MG63 (cell line): ENCODE results near the gene HDDC2. TPM values are rescaled to one million over a fixed set of nuclear protein-coding genes. Genes with fewer than 3 reads are reported as not detected.
A peak's percentile ranks its signal among the peaks of the same experiment; 100 is the strongest.
"Not testable (repeated sequence)": the region's sequence is repeated elsewhere in the genome, so short reads cannot be mapped to it uniquely, and the experiment has no call there.

Experiments used
- DNase-seq: peaks from one replicate; pipeline ENCODE4 v3.0.0-alpha.2; 2020
- H3K27me3 ChIP-seq: fragments of 250-450 bp; sonication (Bioruptor Pico); 2 replicates; pipeline ENCODE4 v1.5.1; 2020; ENCODE audit warnings: mild to moderate bottlenecking, moderate library complexity
- H3K36me3 ChIP-seq: fragments of 250-450 bp; sonication (Bioruptor Pico); 2 replicates; pipeline ENCODE4 v1.5.1; 2020; ENCODE audit warnings: mild to moderate bottlenecking, moderate library complexity
- H3K4me3 ChIP-seq: fragments of 250-450 bp; sonication (Bioruptor Pico); 2 replicates; pipeline ENCODE4 v1.5.1; 2020; ENCODE audit warnings: mild to moderate bottlenecking, moderate library complexity
- H3K9me3 ChIP-seq: fragments of 250-450 bp; sonication (Bioruptor Pico); 2 replicates; pipeline ENCODE4 v1.5.1; 2020; ENCODE audit warnings: mild to moderate bottlenecking, moderate library complexity
- total RNA-seq: library from RNA; depleted of rRNA; stranded (reverse); fragments of >200 nt; shearing (Covaris generic); gene quantifications from 2 replicates; pipeline ENCODE4 v1.2.3, GENCODE V29; 2014; ENCODE audit warnings: low replicate concordance

Gene HDDC2
- total RNA-seq, 1 experiment from 2014 or later = 151 TPM

DNA sequence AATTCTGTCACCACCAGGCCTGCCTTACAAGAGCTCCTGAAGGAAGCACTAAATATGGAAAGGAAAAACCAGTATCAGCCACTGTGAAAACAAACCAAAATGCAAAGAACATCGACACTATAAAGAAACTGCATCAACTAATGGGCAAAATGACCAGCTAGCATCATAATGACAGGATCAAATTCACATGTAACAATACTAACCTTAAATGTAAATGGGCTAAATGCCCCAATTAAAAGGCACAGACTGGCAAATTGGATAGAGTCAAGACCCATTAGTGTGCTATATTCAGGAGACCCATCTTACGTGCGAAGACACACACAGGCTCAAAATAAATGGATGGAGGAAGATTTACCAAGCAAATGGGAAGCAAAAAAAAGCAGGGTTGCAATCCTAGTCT, 19.3 kb downstream of the HDDC2 start:
- not testable (repeated sequence) for DNase-seq, H3K27me3 ChIP-seq, H3K4me3 ChIP-seq
- H3K9me3 ChIP-seq = peaks cover 16% of the 10 kb centered on the region
- peaks cover 89% of the 10 kb centered on the region for H3K36me3 ChIP-seq

- not testable (repeated sequence) for H3K27me3 ChIP-seq, H3K4me3 ChIP-seq, DNase-seq
- Histone ChIP-seq H3K36me3 (peaks cover 89% of the 10 kb centered on the region), H3K9me3 (peaks cover 15% of the 10 kb centered on the region)
Observed at GRCh38 chr6:125280370-125281035, 21.3 kb downstream of the HDDC2 start.

DNA sequence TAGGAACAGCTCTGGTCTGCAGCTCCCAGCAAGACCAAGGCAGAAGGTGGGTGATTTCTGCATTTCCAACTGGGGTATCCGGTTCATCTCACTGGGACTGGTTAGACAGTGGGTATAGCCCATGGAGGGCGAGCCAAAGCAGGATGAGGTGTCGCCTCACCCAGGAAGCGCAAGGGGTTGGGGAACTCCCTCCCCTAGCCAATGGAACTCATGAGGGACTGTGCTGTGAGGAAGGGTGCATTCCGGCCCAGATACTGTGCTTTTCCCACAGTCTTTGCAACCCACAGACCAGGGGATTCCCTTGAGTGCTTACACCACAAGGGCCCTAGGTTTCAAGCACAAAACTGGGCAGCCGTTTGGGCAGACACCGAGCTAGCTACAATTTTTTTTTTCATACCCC, 21.8 kb downstream of the HDDC2 start:
- no peaks in the 10 kb centered on the region for H3K27me3 ChIP-seq
- H3K9me3 ChIP-seq = peaks cover 12% of the 10 kb centered on the region
- peaks cover 90% of the 10 kb centered on the region for H3K36me3 ChIP-seq
- H3K4me3 ChIP-seq = no peak overlapping the region
- no peak for DNase-seq

DNA sequence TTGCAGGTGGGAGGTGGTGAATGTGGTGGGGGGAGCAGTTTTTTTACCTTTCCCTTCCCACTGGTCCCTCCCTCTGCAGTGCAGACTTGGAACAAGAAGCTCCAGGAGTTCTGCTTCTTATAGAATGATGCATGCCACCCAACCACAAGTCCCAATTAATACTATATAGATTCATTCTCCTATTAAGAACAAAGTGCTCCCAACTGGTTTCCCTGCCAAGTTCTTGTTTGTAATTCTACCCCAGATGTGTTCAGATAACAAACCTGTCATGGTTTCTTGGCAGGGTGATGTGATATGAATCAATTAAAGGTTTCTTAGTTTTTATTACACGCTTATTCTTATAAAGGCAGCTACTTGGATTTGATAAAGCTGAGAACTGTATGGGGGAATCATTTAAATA, 23.9 kb downstream of the HDDC2 start:
- Histone ChIP-seq H3K4me3 (no peak overlapping the region), H3K36me3 (peaks cover 93% of the 10 kb centered on the region), H3K27me3 (no peaks in the 10 kb centered on the region), H3K9me3 (peaks cover 4% of the 10 kb centered on the region; the same call in 1 of the 2 replicates)
- no peak for DNase-seq

DNA sequence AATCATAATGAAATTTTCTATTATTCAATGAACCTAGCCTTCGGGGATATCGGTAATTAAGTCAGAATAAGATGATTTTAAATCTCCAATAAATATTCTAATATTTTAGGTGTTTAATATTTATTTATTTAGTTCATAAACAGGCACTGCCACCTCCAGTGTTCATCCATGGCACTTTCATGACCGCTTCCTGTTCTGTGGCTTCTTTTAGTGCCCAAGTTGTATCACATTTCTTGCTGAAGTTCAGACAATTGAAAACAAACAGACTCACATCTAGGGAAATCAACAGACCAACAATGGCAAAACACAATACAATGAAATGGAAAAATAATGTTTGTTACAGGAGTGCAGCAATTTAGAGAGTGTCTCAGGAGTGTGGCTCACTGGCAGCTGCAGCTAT, 26.0 kb downstream of the HDDC2 start:
- peaks cover 83% of the 10 kb centered on the region for H3K36me3 ChIP-seq
- no peaks in the 10 kb centered on the region; the same call in 1 of the 2 replicates for H3K9me3 ChIP-seq
- no peaks in the 10 kb centered on the region for H3K27me3 ChIP-seq
- DNase-seq = no peak
- no peak overlapping the region for H3K4me3 ChIP-seq

- no peak for DNase-seq
- Histone ChIP-seq H3K9me3 (no peaks in the 10 kb centered on the region; the same call in 1 of the 2 replicates), H3K4me3 (no peak overlapping the region), H3K36me3 (peaks cover 75% of the 10 kb centered on the region), H3K27me3 (no peaks in the 10 kb centered on the region)
Observed at GRCh38 chr6:125274935-125275334, 26.8 kb downstream of the HDDC2 start.

DNA sequence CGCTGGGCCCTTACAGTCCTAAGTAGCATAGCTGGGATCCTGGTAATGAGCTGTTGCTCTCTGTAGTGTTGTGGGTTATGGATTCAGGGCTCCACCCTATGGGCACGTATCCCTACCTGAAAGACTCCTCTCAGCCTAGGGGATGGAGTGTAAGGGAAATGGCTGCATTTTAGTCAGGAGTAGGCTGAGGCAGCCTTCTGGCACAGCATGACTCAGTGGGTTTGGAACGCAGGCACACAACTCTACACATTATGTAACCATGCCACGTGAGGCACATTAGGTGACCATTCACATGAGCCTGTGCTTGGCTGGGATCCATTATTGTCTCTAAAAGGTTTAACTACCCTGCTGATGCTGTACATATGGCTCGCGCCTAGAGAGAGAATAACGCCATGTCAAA, 27.8 kb downstream of the HDDC2 start:
- H3K4me3 ChIP-seq = no peak overlapping the region
- H3K27me3 ChIP-seq = no peaks in the 10 kb centered on the region
- peaks cover 65% of the 10 kb centered on the region for H3K36me3 ChIP-seq
- peak; percentile 23 for DNase-seq
- H3K9me3 ChIP-seq = no peaks in the 10 kb centered on the region; the same call in 1 of the 2 replicates

DNA sequence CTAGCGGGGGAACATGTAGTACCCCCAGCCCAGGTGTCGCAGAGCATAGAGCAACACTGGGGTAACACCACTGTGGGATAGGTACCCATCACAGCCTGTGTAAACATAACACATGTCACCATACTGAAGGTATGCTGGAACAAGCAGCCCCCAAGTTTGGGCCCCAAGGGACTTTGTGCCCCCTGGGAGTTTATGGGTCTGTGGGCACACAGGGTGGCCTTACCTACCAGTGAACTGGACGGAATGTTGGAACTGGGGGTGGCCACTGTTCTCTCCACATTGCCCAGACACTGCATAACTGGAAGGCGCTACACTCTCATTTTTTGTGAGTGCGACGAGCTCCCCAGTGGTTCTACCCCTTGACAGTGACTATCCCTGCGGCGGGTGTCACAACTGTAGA, 28.5 kb downstream of the HDDC2 start:
- no peak for DNase-seq
- Histone ChIP-seq H3K36me3 (peaks cover 59% of the 10 kb centered on the region), H3K4me3 (no peak overlapping the region), H3K27me3 (no peaks in the 10 kb centered on the region), H3K9me3 (no peaks in the 10 kb centered on the region)

DNA sequence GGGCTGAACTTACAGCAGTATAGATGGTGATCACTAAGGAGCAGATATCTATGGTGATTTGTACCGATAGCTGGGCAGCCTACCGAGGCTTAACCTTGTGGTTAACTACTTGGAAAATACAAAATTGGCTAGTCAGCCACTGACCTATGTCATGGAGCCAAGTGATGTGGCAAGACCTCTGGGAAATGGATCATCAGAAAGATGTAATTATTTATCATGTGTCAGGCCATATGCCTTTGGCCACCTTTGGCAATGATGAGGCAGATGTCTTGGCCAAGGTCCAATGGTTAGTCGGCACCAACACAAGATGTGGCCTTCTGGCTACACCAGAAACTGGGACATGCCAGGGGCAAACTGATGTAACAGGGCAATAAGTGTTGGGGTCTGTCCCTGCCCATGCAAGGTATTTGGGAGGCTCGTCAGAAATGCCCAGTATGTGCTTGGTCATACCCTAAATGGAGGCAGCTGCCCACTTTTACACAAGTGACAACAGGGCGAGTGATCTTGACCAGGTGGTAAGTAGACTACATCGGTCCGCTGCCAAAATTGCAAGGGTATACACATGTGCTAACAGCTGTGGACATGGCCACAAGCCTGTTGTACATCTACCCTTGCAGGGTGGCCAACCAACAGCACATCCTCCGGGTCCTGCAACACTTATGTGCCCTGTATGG, 30.1 kb downstream of the HDDC2 start:
- H3K9me3 ChIP-seq = no peaks in the 10 kb centered on the region
- H3K36me3 ChIP-seq = peaks cover 43% of the 10 kb centered on the region
- no peaks in the 10 kb centered on the region for H3K27me3 ChIP-seq
- peak; percentile 68 for DNase-seq
- no peak overlapping the region for H3K4me3 ChIP-seq

DNA sequence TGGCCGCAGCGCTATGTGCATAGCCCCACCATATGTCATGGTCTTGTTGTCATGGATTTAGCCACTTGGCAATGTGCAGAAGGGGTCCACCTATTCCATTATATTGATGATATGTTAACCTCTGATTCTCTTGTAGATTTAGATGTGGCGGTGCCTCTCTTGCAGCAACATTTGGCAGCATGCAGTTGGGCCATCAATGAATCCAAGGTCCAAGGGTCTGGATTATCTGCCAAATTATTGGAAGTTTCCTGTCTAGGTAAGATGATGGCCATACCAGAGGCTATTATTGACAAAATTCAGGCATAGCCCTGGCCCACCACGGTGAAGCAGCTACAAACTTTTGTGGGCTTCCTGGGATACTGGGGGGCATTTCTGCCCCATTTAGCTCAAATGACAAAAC, 31.4 kb downstream of the HDDC2 start:
- H3K9me3 ChIP-seq = no peaks in the 10 kb centered on the region
- H3K4me3 ChIP-seq = no peak overlapping the region
- no peaks in the 10 kb centered on the region for H3K27me3 ChIP-seq
- peaks cover 35% of the 10 kb centered on the region for H3K36me3 ChIP-seq
- DNase-seq = no peak

- H3K36me3 ChIP-seq = peaks cover 26% of the 10 kb centered on the region
- H3K9me3 ChIP-seq = no peaks in the 10 kb centered on the region
- DNase-seq = no peak
- no peak overlapping the region for H3K4me3 ChIP-seq
- no peaks in the 10 kb centered on the region for H3K27me3 ChIP-seq
Observed at GRCh38 chr6:125269328-125269985, 32.3 kb downstream of the HDDC2 start.

DNA sequence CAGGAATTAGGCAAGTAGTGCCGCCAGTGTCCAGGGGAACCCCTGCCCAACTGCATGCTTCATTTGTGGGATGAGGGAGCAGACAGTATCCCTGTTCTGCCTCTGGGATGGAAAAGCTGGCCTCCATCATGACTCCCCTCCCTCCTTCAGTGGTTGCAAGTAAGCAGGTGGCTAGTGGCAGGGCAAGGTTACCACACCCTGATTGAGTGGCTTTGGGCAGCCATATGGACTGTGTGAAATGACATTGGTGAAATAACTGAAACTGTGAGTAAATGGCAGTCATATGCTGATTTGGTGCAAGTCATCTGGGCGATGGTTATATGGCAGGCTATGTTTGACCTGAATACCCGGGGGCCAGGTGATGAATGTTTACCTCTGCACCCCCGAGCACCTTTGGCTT, 33.0 kb downstream of the HDDC2 start:
- Histone ChIP-seq H3K27me3 (no peaks in the 10 kb centered on the region), H3K4me3 (no peak overlapping the region), H3K9me3 (no peaks in the 10 kb centered on the region), H3K36me3 (peaks cover 19% of the 10 kb centered on the region)
- no peak for DNase-seq

DNA sequence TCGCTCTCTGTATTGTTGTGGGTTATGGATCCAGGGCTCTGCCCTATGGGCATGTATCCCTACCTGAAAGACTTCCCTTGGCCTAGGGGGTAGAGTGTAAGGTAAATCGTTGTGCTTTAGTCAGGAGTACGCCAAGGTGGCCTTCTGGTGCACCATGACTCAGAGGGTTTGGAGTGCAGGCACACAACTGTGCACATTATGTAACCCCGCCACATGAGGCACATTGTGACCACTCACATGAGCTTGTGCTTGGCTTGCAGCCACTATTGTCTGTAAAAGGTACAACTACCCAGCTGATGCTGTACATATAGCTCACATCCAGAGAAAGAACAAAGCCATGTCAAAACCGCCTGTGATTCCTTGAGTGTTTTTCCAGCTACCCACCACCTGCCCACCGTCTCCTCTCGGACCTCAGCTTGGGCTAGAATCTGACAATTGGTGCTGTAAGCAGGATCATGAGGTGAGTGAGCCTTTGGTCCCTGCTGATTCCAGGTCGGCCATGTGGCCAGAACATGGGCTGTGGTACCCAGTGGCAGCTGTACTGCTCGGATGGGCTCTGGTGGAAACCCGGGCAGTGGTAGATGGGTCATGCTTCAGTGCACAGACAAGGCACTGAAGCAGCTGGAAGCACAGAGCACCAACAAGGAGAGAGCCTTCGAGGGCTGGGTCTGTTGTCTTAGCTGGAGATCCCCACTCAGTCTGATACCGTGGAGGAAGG, 33.8 kb downstream of the HDDC2 start:
- Histone ChIP-seq H3K36me3 (peaks cover 11% of the 10 kb centered on the region), H3K4me3 (no peak overlapping the region), H3K27me3 (no peaks in the 10 kb centered on the region), H3K9me3 (no peaks in the 10 kb centered on the region)
- no peak for DNase-seq

DNA sequence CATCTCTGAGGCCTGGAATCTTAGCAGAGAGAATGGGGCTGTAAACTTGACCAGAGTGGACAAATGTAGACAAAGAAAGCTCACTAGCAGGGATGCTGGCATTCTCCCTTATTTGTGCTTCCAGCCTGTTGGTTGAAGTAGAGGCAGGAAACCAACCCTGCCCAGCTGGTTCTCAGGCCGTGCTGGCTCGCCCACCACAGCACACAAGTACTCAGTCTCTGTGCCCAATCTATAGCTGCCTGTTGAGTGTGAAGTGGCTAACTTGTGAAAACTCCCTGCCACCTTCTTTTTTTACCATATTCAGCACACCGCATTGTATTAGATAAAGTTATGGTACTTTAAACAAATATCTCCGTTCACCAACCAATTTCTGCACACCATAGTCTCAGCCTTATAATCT, 37.3 kb downstream of the HDDC2 start:
- no peak for DNase-seq
- Histone ChIP-seq H3K27me3 (no peaks in the 10 kb centered on the region), H3K36me3 (no peaks in the 10 kb centered on the region; the same call in 1 of the 2 replicates), H3K4me3 (no peak overlapping the region), H3K9me3 (peaks cover 5% of the 10 kb centered on the region; the same call in 1 of the 2 replicates)

DNA sequence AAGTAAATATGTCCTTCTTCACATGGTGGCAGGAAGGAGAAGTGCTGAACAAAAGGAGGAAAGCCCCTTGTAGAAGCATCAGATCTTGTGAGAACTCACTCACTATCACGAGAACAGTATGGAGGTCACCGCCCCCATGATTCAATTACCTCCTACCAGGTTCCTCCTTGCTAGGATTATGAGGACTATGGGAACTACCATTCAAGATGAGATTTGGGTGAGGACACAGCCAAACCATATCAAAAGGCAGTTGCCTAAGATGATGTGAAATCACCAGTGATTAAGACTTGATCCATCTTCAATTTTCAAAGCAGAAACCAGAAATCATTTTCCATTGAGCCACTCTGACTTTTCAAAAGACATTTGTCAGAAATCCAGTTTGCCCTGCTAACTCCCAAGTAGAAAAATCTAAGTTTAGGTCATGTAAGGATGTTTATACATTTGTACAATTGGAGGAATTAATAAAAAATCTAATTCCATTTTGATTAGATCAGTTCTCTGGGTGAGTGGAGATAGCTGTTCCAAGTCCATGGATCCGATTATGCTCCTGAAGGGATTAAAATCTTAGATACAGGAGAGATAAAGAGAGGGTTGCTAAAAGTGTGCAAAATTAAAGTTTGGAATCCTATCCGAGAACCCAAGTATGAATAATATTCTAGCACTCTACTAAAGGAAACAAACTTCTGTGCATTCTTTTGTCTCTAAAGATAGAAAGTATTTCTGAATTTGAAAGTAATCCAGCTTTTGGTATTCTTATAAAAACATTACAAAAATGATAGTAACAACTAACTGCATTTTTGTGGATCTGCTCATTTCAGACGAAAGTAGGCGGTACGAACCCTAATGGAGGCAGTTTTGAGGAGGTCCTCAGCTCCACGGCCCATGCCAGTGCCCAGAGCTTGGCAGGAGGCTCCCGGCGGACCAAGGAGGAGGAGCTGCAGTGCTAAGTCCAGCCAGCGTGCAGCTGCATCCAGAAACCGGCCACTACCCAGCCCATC, 39.5 kb downstream of the HDDC2 start:
- H3K9me3 ChIP-seq = peaks cover 5% of the 10 kb centered on the region; the same call in 1 of the 2 replicates
- no peaks in the 10 kb centered on the region; the same call in 1 of the 2 replicates for H3K36me3 ChIP-seq
- DNase-seq = peak; percentile 81
- no peak overlapping the region for H3K4me3 ChIP-seq
- no peaks in the 10 kb centered on the region for H3K27me3 ChIP-seq

- Histone ChIP-seq H3K27me3 (no peaks in the 10 kb centered on the region), H3K36me3 (no peaks in the 10 kb centered on the region; the same call in 1 of the 2 replicates), H3K9me3 (peaks cover 5% of the 10 kb centered on the region; the same call in 1 of the 2 replicates), H3K4me3 (no peak overlapping the region)
- no peak for DNase-seq
Observed at GRCh38 chr6:125259354-125259736, 42.4 kb downstream of the HDDC2 start.
